Stimulated activated CD8-positive, alpha-beta memory T cell treated with anti-CD3 and anti-CD28 coated beads, Interleukin-4, amount 100 ng/mL, for 4 hours (primary cell): ENCODE results near the gene ATRX.
"Not testable (repeated sequence)": the region's sequence is repeated elsewhere in the genome, so short reads cannot be mapped to it uniquely, and the experiment has no call there.

Source experiments
- DNase-seq, 2 donors: peaks; one replicate each; pipeline ENCODE4 v3.0.0-alpha.2; 2020; ENCODE audit warnings: low read depth in 2 of 2, low spot score in 1 of 2

The ATRX gene

GRCh38 chrX:77505227-77505626 lies 280.8 kb downstream of the ATRX start:
- DNase-seq, result no peak

GRCh38 chrX:77502951-77503525 lies 283.0 kb downstream of the ATRX start:
- DNase-seq, result no peak

GRCh38 chrX:77500164-77500563 lies 285.9 kb downstream of the ATRX start:
- not testable (repeated sequence) for DNase-seq

- DNase-seq, result no peak
These were observed 292.1 kb downstream of the ATRX start for GRCh38 chrX:77493677-77494553.

GRCh38 chrX:77484045-77484444 lies 302.0 kb downstream of the ATRX start:
- DNase-seq, result no peak

GRCh38 chrX:77455437-77455836 lies 330.6 kb downstream of the ATRX start:
- no peak for DNase-seq
